SH-SY5Y (cell line): ENCODE results near the gene TIGD4.

ENCODE experiments used
- GATA2 ChIP-seq: IDR thresholded peaks from 2 replicates; pipeline ENCODE4 v1.6.1; 2011; ENCODE audit warnings: mild to moderate bottlenecking, low read depth, low read length
- GATA3 ChIP-seq: IDR thresholded peaks from 2 replicates; pipeline ENCODE4 v1.6.1; 2011; ENCODE audit warnings: low read depth, mild to moderate bottlenecking, low read length, moderate library complexity

DNA sequence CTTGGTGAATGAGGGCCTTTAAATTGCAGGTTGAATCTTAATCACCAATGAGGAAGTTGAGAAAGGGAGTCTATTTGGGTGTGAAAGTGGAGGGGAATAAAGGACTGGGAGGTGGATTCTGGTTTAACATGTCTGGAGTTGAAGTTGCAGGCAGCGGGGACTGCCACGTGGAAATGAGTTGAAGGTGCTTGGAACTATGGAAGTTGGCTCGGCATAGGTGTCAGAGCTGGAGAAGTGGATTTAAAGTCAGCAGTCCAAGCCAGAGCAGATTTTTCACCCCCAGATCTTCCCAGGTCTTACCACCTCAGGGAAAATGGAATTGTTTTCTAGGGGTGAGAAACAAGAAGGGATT, 44.9 kb downstream of the TIGD4 start:
- no peak for TF ChIP-seq GATA2
- no peak for TF ChIP-seq GATA3
